ENCODE data around the gene PIP4K2B. TPM values are rescaled to one million over a fixed set of nuclear protein-coding genes. Genes with fewer than 3 reads are reported as not detected.

Gene PIP4K2B
- total and polyA plus RNA-seq, 9 of the 15 experiments (the other 6 are each of a cell fraction or from before 2014, with no cell fraction given), result 3.7 to 29.9 (median 23.0) TPM

- TF ChIP-seq, protein P1, sequence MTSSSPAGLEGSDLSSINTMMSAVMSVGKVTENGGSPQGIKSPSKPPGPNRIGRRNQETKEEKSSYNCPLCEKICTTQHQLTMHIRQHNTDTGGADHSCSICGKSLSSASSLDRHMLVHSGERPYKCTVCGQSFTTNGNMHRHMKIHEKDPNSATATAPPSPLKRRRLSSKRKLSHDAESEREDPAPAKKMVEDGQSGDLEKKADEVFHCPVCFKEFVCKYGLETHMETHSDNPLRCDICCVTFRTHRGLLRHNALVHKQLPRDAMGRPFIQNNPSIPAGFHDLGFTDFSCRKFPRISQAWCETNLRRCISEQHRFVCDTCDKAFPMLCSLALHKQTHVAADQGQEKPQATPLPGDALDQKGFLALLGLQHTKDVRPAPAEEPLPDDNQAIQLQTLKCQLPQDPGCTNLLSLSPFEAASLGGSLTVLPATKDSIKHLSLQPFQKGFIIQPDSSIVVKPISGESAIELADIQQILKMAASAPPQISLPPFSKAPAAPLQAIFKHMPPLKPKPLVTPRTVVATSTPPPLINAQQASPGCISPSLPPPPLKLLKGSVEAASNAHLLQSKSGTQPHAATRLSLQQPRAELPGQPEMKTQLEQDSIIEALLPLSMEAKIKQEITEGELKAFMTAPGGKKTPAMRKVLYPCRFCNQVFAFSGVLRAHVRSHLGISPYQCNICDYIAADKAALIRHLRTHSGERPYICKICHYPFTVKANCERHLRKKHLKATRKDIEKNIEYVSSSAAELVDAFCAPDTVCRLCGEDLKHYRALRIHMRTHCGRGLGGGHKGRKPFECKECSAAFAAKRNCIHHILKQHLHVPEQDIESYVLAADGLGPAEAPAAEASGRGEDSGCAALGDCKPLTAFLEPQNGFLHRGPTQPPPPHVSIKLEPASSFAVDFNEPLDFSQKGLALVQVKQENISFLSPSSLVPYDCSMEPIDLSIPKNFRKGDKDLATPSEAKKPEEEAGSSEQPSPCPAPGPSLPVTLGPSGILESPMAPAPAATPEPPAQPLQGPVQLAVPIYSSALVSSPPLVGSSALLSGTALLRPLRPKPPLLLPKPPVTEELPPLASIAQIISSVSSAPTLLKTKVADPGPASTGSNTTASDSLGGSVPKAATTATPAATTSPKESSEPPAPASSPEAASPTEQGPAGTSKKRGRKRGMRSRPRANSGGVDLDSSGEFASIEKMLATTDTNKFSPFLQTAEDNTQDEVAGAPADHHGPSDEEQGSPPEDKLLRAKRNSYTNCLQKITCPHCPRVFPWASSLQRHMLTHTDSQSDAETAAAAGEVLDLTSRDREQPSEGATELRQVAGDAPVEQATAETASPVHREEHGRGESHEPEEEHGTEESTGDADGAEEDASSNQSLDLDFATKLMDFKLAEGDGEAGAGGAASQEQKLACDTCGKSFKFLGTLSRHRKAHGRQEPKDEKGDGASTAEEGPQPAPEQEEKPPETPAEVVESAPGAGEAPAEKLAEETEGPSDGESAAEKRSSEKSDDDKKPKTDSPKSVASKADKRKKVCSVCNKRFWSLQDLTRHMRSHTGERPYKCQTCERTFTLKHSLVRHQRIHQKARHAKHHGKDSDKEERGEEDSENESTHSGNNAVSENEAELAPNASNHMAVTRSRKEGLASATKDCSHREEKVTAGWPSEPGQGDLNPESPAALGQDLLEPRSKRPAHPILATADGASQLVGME (CRISPR knock-in tag; IDR thresholded peaks at IDR 0.05), result peak; percentile 36; the same call in 1 of the 2 replicates
- TF ChIP-seq PHF21A (IDR thresholded peaks at IDR 0.05; ENCODE audit: borderline replicate concordance, low read depth), result no peak
- TF ChIP-seq MAFK (IDR thresholded peaks at IDR 0.05; ENCODE audit: low read length), result peak; percentile 39; the same call in 1 of the 2 replicates
- TF ChIP-seq TBL1XR1 (IDR thresholded peaks at IDR 0.05; ENCODE audit: low read length in 2 of 2), result peak in 1 of 2 experiments; percentile 62; a peak in 1 of 4 replicates
- TF ChIP-seq PKNOX1 (IDR thresholded peaks at IDR 0.05), result peak; percentile 100
- no peak for TF ChIP-seq TEAD2 (tag; IDR thresholded peaks at IDR 0.05)
- no peak for TF ChIP-seq ZNF431 (CRISPR knock-in tag; IDR thresholded peaks at IDR 0.05)
- TF ChIP-seq, protein P2, sequence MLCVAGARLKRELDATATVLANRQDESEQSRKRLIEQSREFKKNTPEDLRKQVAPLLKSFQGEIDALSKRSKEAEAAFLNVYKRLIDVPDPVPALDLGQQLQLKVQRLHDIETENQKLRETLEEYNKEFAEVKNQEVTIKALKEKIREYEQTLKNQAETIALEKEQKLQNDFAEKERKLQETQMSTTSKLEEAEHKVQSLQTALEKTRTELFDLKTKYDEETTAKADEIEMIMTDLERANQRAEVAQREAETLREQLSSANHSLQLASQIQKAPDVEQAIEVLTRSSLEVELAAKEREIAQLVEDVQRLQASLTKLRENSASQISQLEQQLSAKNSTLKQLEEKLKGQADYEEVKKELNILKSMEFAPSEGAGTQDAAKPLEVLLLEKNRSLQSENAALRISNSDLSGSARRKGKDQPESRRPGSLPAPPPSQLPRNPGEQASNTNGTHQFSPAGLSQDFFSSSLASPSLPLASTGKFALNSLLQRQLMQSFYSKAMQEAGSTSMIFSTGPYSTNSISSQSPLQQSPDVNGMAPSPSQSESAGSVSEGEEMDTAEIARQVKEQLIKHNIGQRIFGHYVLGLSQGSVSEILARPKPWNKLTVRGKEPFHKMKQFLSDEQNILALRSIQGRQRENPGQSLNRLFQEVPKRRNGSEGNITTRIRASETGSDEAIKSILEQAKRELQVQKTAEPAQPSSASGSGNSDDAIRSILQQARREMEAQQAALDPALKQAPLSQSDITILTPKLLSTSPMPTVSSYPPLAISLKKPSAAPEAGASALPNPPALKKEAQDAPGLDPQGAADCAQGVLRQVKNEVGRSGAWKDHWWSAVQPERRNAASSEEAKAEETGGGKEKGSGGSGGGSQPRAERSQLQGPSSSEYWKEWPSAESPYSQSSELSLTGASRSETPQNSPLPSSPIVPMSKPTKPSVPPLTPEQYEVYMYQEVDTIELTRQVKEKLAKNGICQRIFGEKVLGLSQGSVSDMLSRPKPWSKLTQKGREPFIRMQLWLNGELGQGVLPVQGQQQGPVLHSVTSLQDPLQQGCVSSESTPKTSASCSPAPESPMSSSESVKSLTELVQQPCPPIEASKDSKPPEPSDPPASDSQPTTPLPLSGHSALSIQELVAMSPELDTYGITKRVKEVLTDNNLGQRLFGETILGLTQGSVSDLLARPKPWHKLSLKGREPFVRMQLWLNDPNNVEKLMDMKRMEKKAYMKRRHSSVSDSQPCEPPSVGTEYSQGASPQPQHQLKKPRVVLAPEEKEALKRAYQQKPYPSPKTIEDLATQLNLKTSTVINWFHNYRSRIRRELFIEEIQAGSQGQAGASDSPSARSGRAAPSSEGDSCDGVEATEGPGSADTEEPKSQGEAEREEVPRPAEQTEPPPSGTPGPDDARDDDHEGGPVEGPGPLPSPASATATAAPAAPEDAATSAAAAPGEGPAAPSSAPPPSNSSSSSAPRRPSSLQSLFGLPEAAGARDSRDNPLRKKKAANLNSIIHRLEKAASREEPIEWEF (CRISPR knock-in tag; IDR thresholded peaks at IDR 0.05), result no peak
- TF ChIP-seq ZNF143 (CRISPR knock-in tag; IDR thresholded peaks at IDR 0.05), result no peak
- no peak for TF ChIP-seq ZBTB49 (CRISPR knock-in tag; IDR thresholded peaks at IDR 0.05; ENCODE audit: borderline replicate concordance)
- TF ChIP-seq ZNF695 (CRISPR knock-in tag; IDR thresholded peaks at IDR 0.05), result no peak
- no peak for TF ChIP-seq MEF2D (tag; conservative IDR thresholded peaks at IDR 0.05; ENCODE audit: low read depth)
- TF ChIP-seq MCM2 (IDR thresholded peaks at IDR 0.05; ENCODE audit: low read depth), result no peak
Observed at GRCh38 chr17:38752308-38753070, 46.9 kb downstream of the PIP4K2B start, which contains the start of gene PSMB3 (continued).
